Smooth muscle cell (in vitro differentiated cells): ENCODE results near the gene CELF6. TPM values are rescaled to one million over a fixed set of nuclear protein-coding genes. Genes with fewer than 3 reads are reported as not detected.

ENCODE experiments used
- DNase-seq: peaks from one replicate; lab custom pipeline; 2025; ENCODE audit not compliant: unreplicated experiment; lab: John Stamatoyannopoulos, UW
- H2AFZ ChIP-seq: fragments of 200-600 bp; sonication (generic); 2 replicates; pipeline ENCODE4 v1.6.0; 2016; ENCODE audit warnings: antibody characterized with exemption, low read depth, mild to moderate bottlenecking
- H3F3A ChIP-seq: fragments of 200-600 bp; sonication (generic); 2 replicates; pipeline ENCODE4 v1.6.0; 2017; ENCODE audit warnings: antibody characterized with exemption, low read depth
- H3K27ac ChIP-seq: fragments of 200-600 bp; sonication (generic); 2 replicates; pipeline ENCODE4 v1.5.1; 2016; ENCODE audit warnings: low read depth, mild to moderate bottlenecking
- H3K27me3 ChIP-seq: fragments of 200-600 bp; sonication (generic); 2 replicates; pipeline ENCODE4 v1.6.1; 2016; ENCODE audit warnings: low read depth, mild to moderate bottlenecking
- H3K36me3 ChIP-seq: fragments of 200-600 bp; sonication (generic); 2 replicates; pipeline ENCODE4 v1.5.1; 2016; ENCODE audit warnings: low read depth
- H3K4me1 ChIP-seq: fragments of 200-600 bp; sonication (generic); 2 replicates; pipeline ENCODE4 v1.5.1; 2016; ENCODE audit warnings: low read depth
- H3K4me2 ChIP-seq: fragments of 200-600 bp; sonication (generic); 2 replicates; pipeline ENCODE4 v1.6.0; 2016; ENCODE audit warnings: mild to moderate bottlenecking
- H3K4me3 ChIP-seq: fragments of 200-600 bp; sonication (generic); 2 replicates; pipeline ENCODE4 v1.5.1; 2016; ENCODE audit warnings: mild to moderate bottlenecking
- H3K79me2 ChIP-seq: fragments of 200-600 bp; sonication (generic); 2 replicates; pipeline ENCODE4 v1.6.0; 2016; ENCODE audit warnings: low read depth, mild to moderate bottlenecking
- H3K9ac ChIP-seq: fragments of 200-600 bp; sonication (generic); 2 replicates; pipeline ENCODE4 v1.6.0; 2016; ENCODE audit warnings: low read depth
- H3K9me3 ChIP-seq: fragments of 200-600 bp; sonication (generic); replicated peaks from 2 replicates; pipeline ENCODE4 v1.5.1; 2016; ENCODE audit warnings: low read depth
- H4K20me1 ChIP-seq: fragments of 200-600 bp; sonication (generic); 2 replicates; pipeline ENCODE4 v1.6.0; 2016; ENCODE audit warnings: low read depth
- WGBS: methylation state at CpG from one replicate; pipeline ENCODE4 v1.1.7; 2016; ENCODE audit warnings: low lambda C conversion rate; 5-methylcytosine and 5-hydroxymethylcytosine counted together
- polyA plus RNA-seq: library from polyadenylated mRNA; unstranded; fragments of >200 nt; fragmentation: Nextera tagmentation; extraction: Ambion mirVana; gene quantifications from 2 replicates; pipeline ENCODE4 v1.2.1, GENCODE V29; 2016
- total RNA-seq: library from RNA; depleted of rRNA; stranded (reverse); fragments of >200 nt; gene quantifications from 2 replicates; pipeline ENCODE4 v1.2.3, GENCODE V29; 2014
- TF ChIP-seq, protein P1 (sequence below): fragments of 200-600 bp; sonication (generic); IDR thresholded peaks from 2 replicates; pipeline ENCODE4 v1.5.1; 2017; ENCODE audit warnings: borderline replicate concordance, mild to moderate bottlenecking, antibody characterized with exemption; ENCODE audit not compliant: insufficient read depth, poor library complexity, severe bottlenecking

Gene CELF6
- total and polyA plus RNA-seq, 2 experiments from 2014 or later, result 0.43 to 1.9 TPM

DNA sequence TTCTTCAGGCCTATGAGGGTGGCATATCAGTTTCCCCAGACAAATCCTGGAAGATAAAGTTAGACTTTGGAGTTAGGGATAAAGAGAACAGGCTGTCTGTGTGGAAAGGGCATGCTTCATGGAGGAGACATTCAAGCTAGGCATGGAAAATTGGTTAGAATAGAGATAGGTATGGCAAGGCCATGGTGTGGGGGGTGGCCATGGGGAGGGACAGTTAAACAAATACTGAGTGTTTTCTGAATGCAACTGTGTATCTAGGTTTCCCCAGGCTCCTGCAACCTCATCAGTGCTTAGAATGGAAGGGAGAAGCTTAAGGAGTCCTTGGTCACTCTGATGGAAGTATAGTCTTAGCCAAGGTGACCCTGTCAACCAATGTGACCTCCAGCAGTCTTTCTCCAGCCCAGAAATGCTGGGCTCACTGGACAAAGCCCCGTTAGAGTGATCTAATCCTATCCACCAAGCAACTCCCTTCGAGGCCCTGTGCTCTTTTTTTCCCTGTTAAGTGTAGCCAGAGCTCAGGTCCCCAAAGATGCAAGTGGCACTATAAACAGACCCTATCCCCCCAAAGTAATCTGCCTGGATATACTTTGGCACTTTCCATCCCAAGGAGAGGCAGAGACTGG, 83.5 kb downstream of the CELF6 start:
- Histone ChIP-seq H3K36me3 (no peaks in the 10 kb centered on the region), H3K79me2 (peaks cover 5% of the 10 kb centered on the region), H4K20me1 (no peaks in the 10 kb centered on the region), H3F3A (peaks cover 17% of the 10 kb centered on the region), H3K27ac (peak overlapping the region; percentile 96), H3K4me1 (peaks cover 17% of the 10 kb centered on the region), H3K4me2 (peak overlapping the region; percentile 77), H2AFZ (no peak overlapping the region), H3K27me3 (no peaks in the 10 kb centered on the region), H3K9me3 (no peaks in the 10 kb centered on the region), H3K9ac (peak overlapping the region; percentile 60), H3K4me3 (no peak overlapping the region)
- no peak for DNase-seq
- WGBS, result 83% methylated on average over 2 of the region's 2 CpGs
- TF ChIP-seq, protein P1, sequence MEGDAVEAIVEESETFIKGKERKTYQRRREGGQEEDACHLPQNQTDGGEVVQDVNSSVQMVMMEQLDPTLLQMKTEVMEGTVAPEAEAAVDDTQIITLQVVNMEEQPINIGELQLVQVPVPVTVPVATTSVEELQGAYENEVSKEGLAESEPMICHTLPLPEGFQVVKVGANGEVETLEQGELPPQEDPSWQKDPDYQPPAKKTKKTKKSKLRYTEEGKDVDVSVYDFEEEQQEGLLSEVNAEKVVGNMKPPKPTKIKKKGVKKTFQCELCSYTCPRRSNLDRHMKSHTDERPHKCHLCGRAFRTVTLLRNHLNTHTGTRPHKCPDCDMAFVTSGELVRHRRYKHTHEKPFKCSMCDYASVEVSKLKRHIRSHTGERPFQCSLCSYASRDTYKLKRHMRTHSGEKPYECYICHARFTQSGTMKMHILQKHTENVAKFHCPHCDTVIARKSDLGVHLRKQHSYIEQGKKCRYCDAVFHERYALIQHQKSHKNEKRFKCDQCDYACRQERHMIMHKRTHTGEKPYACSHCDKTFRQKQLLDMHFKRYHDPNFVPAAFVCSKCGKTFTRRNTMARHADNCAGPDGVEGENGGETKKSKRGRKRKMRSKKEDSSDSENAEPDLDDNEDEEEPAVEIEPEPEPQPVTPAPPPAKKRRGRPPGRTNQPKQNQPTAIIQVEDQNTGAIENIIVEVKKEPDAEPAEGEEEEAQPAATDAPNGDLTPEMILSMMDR, result no peak

DNA sequence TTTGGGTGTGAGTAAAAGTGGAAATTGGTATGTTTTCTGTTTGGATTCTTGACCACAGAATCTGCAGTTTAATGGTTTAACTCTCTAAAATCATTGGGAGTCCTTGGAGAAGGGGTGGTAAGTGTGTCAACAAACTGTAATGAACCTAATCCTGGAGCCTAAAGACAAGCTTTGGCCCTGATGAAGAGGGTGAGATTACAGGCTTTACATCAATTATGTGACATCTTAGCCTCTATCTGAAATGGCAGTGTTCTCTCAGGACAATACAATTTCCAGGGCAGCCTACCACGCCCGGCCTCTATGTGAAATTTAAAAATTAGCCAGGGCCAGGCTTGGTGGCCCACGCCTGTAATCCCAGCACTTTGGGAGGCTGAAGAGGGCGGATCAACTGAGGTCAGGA, 84.7 kb downstream of the CELF6 start:
- Histone ChIP-seq H3K79me2 (peaks cover 5% of the 10 kb centered on the region), H3F3A (peaks cover 22% of the 10 kb centered on the region), H3K9me3 (no peaks in the 10 kb centered on the region), H3K36me3 (no peaks in the 10 kb centered on the region), H2AFZ (no peak overlapping the region), H3K4me3 (no peak overlapping the region), H3K27me3 (no peaks in the 10 kb centered on the region), H3K4me1 (peaks cover 17% of the 10 kb centered on the region), H3K9ac (no peak overlapping the region), H4K20me1 (no peaks in the 10 kb centered on the region), H3K27ac (no peak overlapping the region), H3K4me2 (no peak overlapping the region)
- TF ChIP-seq, protein P1, result no peak
- WGBS, result 100% methylated on average over 4 of the region's 4 CpGs
- DNase-seq, result no peak

Other genes with a start within 250 kb of the CELF6 start
- gene MYO9A, start 202.0 kb downstream of the CELF6 start, total RNA-seq, result 36.9 and 41.9 TPM in 2 replicates
- 10.7 and 15.0 TPM in 2 replicates for gene MYO9A, start 202.0 kb downstream of the CELF6 start, polyA plus RNA-seq
- 1.0 and 4.0 TPM in 2 replicates for gene SENP8, start 201.8 kb downstream of the CELF6 start, total RNA-seq
- gene SENP8, start 201.8 kb downstream of the CELF6 start, polyA plus RNA-seq, result 2.3 and 2.8 TPM in 2 replicates
- gene GRAMD2A, start 122.4 kb downstream of the CELF6 start, total RNA-seq, result 2.1 and 2.9 TPM in 2 replicates
- 0.54 and 2.9 TPM in 2 replicates for gene GRAMD2A, start 122.4 kb downstream of the CELF6 start, polyA plus RNA-seq
- 1,078 and 1,125 TPM in 2 replicates for gene PKM, start 89.0 kb downstream of the CELF6 start, total RNA-seq
- gene PKM, start 89.0 kb downstream of the CELF6 start, polyA plus RNA-seq, result 1,598 and 1,642 TPM in 2 replicates
- gene PARP6, start 47.6 kb downstream of the CELF6 start, total RNA-seq, result 24.6 and 29.2 TPM in 2 replicates
- gene PARP6, start 47.6 kb downstream of the CELF6 start, polyA plus RNA-seq, result 40.3 and 59.2 TPM in 2 replicates
- gene HEXA, start 55.9 kb upstream of the CELF6 start, total RNA-seq, result 77.4 and 103 TPM in 2 replicates
- gene HEXA, start 55.9 kb upstream of the CELF6 start, polyA plus RNA-seq, result 139 and 155 TPM in 2 replicates
- not detected in 2 replicates for gene TMEM202, start 78.1 kb upstream of the CELF6 start, total RNA-seq
- not detected in 2 replicates for gene TMEM202, start 78.1 kb upstream of the CELF6 start, polyA plus RNA-seq
- 54.3 and 70.5 TPM in 2 replicates for gene ARIH1, start 154.2 kb upstream of the CELF6 start, total RNA-seq
- 78.1 and 96.3 TPM in 2 replicates for gene ARIH1, start 154.2 kb upstream of the CELF6 start, polyA plus RNA-seq